Activated CD8-positive, alpha-beta memory T cell treated with anti-CD3 and anti-CD28 coated beads for 36 hours (primary cell): ENCODE data around the gene NDE1. TPM values are rescaled to one million over a fixed set of nuclear protein-coding genes. Genes with fewer than 3 reads are reported as not detected.
"Not testable (repeated sequence)": the region's sequence is repeated elsewhere in the genome, so short reads cannot be mapped to it uniquely, and the experiment has no call there.

Experiments used
- CTCF ChIA-PET: fragments of 350-600 bp; sonication (Branson Sonifier 250); formaldehyde crosslinking; loops from one replicate; lab custom pipeline; 2021; ENCODE audit warnings: antibody characterized with exemption; lab: Charles Lee
- POLR2A ChIA-PET: fragments of 350-600 bp; sonication (Branson Sonifier 250); formaldehyde crosslinking; loops from one replicate; lab custom pipeline; 2021; ENCODE audit warnings: antibody characterized with exemption; lab: Charles Lee
- total RNA-seq, 2 experiments: library from RNA; stranded (reverse); gene quantifications; one replicate each; pipeline ENCODE4 v1.2.3, GENCODE V29; 2021

Gene NDE1
- total RNA-seq, 2 experiments from 2014 or later: 110 to 115 TPM

DNA sequence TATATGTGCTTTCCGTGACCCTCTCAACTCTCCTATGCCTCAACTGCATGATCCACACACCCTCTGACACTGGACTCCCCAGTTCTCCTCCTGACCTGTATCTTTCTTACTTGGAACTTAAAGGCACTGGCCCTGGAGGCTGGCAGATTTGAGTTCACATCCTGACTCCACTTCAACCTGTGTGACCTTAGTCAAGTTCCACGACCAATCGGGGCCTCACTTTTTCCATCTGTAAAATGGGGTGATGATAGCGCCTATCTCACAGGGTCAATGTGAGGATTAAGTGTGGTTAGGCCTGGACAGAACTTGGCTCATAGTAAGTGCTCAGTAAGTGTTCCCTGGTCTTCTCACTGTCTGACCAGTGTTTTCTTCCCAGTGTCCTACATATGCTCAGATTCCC, 32.1 kb upstream of the NDE1 start:
- POLR2A ChIA-PET: no interaction called here

DNA sequence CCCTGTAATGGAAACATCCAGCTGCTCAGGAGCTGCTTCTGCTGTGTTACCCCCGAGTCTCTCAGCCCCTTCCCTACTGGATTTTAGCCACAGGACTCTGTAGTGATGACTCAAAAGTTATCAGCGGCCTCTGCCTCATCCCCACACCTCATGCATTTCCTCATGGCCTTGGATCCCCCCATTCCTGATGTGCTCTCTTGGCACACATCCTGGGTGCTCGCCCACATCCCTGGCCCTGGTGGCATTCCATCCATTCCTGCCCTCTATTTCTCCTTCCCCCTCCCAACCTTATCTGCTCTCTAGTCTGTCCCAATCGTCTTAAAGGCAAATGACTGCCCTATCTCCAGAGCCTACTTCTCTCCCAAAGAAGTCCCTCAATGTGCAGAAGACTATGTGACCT, 31.7 kb upstream of the NDE1 start:
- ChIA-PET CTCF (no interaction called here), POLR2A (no interaction called here)

More for the DNA sequence above, 32.1 kb upstream of the NDE1 start:
- CTCF ChIA-PET: no interaction called here

DNA sequence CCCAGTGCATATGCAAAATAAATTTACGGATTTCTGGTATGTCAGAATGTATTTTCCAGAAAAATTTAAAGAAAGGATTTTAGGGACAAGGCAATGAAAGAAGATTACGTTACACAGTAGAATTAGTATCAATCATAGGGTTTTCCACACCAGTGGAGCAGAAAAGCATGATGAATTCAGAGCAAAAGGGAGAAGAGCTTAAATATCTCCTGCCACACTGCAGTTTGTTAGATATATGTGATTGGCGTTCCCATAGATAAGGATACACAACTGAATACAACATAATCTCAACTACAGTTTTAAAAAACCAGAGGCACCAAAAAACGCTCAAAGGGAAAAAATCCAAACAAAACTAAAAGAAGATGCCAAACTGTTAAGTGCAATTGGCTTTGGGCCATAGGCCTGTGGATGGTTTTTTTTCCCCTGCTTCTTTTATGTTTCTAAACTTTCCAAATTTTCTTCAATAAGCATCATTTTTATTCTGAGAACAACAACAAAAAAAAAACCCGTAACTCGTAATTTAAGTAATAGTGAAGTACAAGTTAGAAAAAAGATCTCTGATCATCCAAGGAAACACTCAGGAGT, 29.3 kb upstream of the NDE1 start:
- ChIA-PET CTCF (no interaction called here), POLR2A (no interaction called here)

DNA sequence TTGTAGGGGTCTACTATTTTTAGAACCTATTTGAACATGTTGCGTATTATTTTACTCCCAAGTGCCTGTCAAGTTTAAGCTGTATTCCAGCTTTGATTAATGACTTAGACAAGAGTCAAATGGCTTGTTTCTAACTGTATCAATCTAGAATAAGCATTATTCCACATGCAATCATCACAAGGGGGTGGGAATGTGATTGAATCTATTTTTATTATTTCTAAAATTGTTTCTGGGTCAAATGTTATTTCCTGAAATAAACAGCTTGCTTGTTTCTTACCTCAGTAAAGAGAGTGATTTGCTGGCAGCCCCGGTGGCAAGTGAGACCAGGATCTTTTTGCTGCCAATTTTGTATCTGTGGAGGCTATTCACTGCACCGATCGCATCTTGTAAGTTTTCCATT, 28.6 kb upstream of the NDE1 start:
- ChIA-PET POLR2A (no interaction called here), CTCF (no interaction called here)

DNA sequence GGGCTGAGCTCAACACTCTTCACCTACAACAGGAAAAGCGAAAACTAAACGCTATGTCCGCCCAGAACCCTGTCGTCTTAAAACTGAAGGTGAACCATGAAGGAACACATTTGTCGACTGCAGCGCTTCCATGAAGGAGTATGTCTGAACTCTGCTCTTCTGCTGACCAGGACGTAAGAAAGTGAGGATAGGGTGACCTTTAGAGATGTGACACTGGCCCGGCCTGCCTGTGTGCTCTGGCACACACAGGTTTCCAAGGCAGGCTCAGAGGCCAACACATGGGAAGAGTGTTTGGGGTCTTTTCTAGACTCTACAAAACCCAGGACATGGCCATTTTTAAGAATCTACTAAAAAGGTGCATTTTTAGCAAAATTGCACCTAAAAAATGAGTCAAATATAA, 28.2 kb upstream of the NDE1 start:
- POLR2A ChIA-PET: no interaction called here
- CTCF ChIA-PET: no interaction called here

DNA sequence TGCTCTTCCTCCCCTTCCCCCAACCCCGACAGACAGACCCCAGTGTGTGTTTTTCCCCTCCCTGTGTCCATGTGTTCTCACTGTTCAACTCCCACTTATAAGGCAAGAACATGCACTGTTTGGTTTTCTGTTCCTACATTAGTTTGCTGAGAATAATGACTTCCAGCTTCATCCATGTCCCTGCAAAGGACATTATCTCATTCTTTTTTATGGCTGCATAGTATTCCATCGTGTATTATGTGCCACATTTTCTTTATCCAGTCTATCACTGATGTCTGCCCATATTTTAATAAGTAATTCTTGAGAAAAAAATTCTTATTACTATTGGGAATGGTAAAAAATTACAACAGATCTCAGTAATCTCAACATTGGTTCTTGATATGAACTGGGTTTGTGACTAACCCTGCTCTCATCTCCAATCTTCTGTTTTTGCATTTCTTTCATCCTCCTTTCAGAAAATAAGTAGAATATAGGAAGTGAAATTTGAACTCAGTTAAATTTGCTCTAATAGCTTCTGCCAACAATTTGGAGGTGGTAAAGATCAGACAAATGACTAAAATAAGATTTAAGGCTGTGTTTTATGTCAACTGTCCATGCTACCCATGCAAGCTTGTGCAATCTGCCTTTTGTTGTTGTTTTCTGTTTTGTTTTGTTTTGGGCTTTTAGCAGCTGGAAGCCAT, 18.2 kb upstream of the NDE1 start:
- ChIA-PET CTCF (no interaction called here), POLR2A (no interaction called here)

DNA sequence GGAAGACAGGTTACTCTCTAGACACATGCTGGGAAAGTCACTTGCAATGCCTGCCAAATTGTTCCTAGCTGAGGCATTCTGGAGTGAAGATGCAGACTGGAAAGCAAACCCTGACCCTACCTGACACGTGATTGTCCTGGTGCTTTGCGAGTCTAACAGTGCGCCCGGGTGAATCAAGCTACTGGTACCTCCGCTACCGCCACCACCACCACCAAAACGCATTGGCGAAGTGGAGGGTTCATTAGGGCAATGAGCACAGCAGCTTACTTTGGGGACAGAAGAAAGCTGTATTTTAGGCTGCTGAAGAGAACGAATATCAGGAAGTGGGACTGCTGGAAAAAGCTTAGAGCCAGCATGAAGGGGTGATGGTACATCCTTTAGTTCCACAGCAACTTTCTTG, 14.1 kb upstream of the NDE1 start:
- POLR2A ChIA-PET: no interaction called here

DNA sequence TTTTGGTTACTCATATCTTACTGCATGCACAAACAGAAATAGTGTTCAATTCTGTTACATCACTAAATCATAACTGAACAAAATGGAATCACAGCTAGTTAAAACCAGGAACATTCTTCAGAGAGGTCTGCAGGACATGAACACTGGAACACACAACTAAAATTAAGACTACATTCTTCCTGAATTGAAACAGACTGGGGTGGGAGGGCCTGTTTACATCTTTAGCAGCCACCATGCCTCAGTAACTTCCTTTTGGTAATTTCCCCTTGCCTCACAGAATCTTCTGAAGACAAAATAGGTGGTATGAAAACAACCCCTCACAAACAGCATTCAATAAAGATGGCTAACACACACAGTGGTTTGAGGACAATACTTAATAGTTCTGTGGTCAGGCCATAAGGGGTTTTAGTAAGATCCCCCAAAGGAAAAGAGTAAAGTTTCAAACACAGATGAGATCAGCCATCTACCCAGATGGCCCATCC, 13.6 kb upstream of the NDE1 start:
- POLR2A ChIA-PET: no interaction called here

More for the DNA sequence above, 14.1 kb upstream of the NDE1 start:
- CTCF ChIA-PET: interaction anchor here (1.3 kb wide), 1 partner anchor 43 kb away, joined by 4 read pairs; no protein-coding TSS in a partner anchor

DNA sequence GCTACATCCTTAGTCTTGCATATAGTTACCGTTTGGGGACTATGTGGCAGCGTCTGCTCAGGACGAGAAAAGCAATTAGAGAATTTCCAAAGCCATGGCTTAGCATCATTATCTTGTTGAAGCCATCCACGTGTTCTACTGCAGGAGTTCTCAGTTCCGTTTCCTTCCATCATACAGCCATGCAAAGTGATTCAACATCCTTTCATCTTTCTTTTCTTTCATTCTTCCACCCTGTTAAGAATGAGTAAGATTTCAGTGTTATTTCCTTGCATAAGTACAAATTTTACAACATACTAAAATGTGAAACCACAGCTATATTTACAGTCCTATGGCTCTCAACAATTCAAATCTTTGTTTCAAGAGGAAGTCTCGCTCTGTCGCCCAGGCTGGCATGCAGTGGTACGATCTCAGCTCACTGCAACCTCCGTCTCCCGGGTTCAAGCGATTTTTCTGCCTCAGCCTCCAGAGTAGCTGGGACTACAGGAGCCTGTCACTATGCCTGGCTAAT, 10.9 kb upstream of the NDE1 start:
- CTCF ChIA-PET: no interaction called here
- POLR2A ChIA-PET: no interaction called here

More for the DNA sequence above, 13.6 kb upstream of the NDE1 start:
- CTCF ChIA-PET: interaction anchor here (1.3 kb wide), 1 partner anchor 44 kb away, joined by 4 read pairs; no protein-coding TSS in a partner anchor

DNA sequence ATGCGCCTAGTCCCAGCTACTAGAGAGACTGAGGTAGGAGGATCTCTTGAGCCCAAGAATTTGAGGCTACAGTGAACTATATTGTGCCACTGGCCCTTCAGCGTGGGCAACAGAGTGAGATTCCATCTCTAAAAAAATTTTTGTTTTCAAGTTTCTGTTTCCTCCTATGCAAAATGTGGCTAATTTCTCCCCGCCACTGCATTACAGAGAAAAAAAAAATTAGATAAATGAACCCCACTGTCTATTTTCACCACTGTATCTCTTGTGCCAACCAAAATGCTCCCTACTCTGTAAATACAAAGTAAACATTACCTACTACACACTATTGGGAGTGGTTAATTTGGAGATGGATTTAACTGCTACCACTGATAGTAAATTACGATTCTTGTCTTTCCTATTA, 9.1 kb upstream of the NDE1 start:
- POLR2A ChIA-PET: no interaction called here
- CTCF ChIA-PET: no interaction called here

DNA sequence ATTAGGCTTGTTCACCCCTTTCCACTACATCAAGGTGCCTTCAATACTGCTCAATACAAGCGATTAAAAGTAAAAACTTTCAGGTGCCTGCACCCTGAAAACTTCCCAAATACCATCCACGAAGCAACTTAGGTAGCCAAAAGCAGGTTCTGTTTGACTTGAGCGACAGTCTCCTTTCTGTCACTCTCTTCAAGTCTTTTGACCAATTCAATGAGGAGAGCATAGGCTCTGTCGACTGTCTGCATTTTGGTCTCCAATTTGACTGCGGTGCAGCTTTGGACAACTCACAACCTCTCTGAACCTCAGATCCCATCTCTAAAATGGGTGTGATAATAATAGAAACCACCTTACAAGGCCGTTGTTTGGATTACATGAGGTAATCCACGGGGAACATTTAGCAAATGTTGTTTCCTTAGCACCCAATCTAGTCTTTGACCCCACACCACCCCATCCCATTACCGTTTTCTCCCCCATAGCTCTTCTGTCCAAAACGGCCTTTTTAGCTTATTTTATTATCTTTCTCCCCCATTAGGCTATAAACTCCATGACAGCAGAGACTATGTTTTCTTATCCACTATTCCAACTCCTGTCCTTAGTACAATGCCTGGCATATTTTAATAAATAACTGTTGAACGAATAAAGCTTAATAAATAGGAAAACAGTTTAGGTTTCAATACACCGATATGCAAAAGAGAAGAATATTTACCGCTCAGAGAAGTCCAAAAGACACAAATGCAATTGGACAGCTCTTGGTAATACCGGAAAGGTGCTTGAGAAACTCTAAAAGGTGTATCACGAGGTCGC, 8.1 kb upstream of the NDE1 start:
- POLR2A ChIA-PET: interaction anchor here (0.6 to 1.2 kb wide), 3 partner anchors 18 to 206 kb away, joined by 3 to 5 read pairs (median 5); no protein-coding TSS in a partner anchor
- CTCF ChIA-PET: interaction anchor here (1.2 to 1.7 kb wide), 4 partner anchors 9 to 214 kb away, joined by 3 to 9 read pairs (median 4); no protein-coding TSS in a partner anchor

DNA sequence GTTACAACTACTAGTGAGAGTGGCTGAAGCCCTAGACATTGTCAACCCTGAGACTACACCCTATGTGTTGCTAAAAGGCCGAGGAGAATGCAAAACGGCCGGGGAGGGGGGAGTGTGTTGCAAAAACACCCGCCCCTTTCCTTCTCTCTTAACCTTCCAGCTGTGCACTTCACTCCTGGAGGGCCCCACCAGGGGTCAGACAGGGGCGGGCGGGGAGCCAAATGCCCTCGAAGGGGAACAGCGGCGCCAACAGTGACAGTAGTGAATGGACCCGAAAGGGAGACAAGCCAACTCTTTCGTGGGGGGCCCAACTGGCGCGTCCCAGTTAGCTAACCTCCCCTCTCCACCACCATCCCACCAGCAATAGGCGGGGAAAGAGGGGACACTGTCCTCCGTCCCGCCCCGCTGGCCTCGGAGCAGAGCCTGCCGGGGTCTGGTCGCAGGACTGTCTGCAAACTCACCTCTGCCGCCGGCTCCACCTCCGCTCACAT, 7.4 kb upstream of the NDE1 start:
- POLR2A ChIA-PET: interaction anchor here (1.0 to 1.2 kb wide), 3 partner anchors 12 to 70 kb away, joined by 3 to 5 read pairs (median 3); no protein-coding TSS in a partner anchor
- CTCF ChIA-PET: interaction anchor here (1.2 to 1.8 kb wide), 6 partner anchors 8 to 224 kb away, joined by 3 to 9 read pairs (median 4); no protein-coding TSS in a partner anchor

DNA sequence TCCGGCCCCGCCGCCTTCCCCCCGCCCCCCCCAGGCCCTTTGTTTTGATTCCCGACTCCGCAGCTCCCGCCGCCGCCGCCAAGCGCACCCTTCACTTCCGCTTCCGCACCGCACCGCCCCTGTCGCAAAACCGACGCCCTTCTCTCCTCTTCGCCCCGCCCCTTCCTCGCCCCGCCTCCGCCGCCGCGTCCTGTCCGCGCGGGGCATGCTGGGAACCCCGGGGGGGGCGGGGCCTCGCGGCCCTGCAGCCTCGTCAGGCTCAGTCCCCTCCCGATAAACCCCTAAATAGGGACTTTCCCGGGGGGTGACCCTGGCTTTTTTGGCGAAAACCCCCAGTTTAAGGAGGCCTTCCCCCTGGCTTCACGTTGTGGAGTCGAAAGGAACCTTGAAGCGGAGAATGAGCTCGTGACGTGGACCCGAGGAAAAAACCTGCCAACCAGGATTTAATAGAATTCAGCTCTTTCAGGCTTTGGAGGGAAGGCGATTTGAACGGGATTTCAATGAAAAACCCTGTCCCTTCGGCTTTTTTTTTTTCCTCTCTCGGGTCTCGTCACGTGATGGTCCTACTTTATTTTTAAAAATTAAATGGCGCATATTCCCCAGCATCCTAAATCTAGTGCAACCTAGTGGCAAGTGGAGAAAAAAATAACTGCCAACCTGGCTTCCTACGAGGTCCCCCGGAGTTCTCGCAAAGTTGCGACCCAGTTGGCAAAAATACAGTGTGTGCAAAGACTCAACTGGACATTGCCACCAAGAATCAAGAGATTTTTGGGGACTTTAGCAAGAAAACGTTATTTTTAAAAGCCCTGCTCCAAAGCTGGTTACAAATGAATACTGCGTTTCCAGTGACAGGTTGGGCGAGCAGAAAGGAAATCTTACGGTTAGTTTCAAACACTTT, 6.7 kb upstream of the NDE1 start, which contains the start of gene MARF1:
MARF1 (minus strand) TSS at position 107 of the 898 bp plus-strand sequence. CDS start 3,921 bp downstream, outside the sequence.
- CTCF ChIA-PET: interaction anchor here (0.6 to 1.8 kb wide), 8 partner anchors 8 to 224 kb away, joined by 3 to 9 read pairs (median 4); no protein-coding TSS in a partner anchor
- POLR2A ChIA-PET: interaction anchor here (0.7 to 1.2 kb wide), 4 partner anchors 11 to 71 kb away, joined by 3 to 5 read pairs (median 4); no protein-coding TSS in a partner anchor

DNA sequence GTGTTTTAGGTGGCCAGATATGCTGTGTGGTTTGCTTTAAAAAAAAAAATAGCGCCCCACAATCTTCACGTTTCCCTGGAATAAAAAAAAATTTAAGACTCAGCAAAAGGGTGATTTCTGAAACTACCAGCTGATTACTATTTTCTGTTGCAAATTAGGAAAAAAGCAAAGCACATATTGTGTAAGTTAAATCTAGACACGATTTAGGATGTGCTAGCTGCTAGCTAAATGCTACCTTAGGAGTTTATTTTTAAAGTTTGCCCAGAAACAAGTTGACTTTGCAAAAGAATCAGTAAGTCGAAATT, 6.1 kb upstream of the NDE1 start:
- ChIA-PET CTCF (interaction anchor here (0.6 to 1.8 kb wide), 4 partner anchors 10 to 225 kb away, joined by 3 to 7 read pairs (median 4); no protein-coding TSS in a partner anchor), POLR2A (interaction anchor here (1.0 kb wide), 1 partner anchor 11 kb away, joined by 3 read pairs; no protein-coding TSS in a partner anchor)

DNA sequence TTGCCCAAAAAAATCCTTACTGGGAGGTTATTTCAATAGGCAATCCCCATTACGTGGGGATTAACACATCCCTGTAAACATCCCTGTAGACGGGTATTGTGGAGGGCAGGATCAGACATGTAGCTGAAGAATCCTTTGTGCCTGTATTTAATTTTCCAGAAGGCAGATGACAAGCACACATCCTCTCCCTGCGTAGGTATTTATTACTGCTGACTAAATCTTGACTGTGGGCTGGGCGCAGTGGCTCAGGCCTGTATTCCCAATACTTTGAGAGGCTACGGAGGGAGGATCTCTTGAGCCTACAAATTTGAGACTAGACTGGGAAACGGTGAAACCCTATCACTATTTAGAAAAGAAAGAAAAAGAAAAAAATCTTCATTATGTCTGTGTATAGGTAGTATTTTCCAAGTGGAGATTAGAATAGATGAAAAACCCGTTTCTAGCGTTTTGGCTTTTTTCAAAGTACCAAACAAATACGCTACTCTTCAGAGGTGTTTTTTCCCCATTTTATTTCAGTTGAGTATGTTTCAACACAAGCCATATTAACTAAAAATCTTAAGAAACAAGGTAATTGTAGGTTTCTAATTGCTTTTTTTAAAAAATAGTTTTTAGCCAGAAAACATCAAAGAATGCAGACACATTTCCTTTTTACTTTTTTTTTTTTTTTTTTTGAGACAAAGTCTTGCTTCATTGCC, 5.6 kb upstream of the NDE1 start:
- ChIA-PET CTCF (interaction anchor here (0.6 to 1.8 kb wide), 4 partner anchors 10 to 226 kb away, joined by 3 to 7 read pairs (median 4); no protein-coding TSS in a partner anchor), POLR2A (no interaction called here)

DNA sequence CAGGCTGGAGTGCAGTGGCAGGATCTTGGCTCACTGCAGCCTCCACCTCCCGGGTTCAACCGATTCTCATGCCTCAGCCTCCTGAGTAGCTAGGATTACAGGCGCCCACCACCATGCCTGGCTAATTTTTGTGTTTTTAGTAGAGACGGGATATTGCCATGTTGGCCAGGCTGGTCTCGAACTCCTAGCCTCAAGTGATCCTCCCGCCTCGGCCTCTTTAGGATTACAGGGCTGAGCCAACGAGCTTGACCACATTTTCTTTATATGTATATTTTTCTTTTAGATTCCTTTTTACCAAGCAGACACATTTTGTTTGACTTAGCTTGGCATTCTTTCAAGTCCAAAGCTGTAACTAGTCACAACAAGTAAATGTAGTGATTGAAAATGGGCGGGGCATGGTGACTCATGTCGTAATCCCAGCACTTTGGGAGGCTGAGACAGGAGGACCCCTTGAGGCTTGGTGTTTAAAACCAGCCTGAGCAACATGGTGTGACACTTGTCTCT, 5.0 kb upstream of the NDE1 start:
- CTCF ChIA-PET, POLR2A ChIA-PET: not testable (repeated sequence)
